NB4 (cell line): ENCODE measurements around the gene HOXC5.

ENCODE experiments used
- MYC ChIP-seq: IDR thresholded peaks from 2 replicates; pipeline ENCODE4 v1.6.1; 2011; ENCODE audit warnings: low read depth, low read length
- TF ChIP-seq, protein P1 (sequence below): IDR thresholded peaks from one replicate; pipeline ENCODE4 v1.5.1; 2012; ENCODE audit warnings: low read depth, low read length

- TF ChIP-seq, protein P1, sequence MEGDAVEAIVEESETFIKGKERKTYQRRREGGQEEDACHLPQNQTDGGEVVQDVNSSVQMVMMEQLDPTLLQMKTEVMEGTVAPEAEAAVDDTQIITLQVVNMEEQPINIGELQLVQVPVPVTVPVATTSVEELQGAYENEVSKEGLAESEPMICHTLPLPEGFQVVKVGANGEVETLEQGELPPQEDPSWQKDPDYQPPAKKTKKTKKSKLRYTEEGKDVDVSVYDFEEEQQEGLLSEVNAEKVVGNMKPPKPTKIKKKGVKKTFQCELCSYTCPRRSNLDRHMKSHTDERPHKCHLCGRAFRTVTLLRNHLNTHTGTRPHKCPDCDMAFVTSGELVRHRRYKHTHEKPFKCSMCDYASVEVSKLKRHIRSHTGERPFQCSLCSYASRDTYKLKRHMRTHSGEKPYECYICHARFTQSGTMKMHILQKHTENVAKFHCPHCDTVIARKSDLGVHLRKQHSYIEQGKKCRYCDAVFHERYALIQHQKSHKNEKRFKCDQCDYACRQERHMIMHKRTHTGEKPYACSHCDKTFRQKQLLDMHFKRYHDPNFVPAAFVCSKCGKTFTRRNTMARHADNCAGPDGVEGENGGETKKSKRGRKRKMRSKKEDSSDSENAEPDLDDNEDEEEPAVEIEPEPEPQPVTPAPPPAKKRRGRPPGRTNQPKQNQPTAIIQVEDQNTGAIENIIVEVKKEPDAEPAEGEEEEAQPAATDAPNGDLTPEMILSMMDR: no peak
- TF ChIP-seq MYC: no peak
Observed at GRCh38 chr12:54011665-54012532, 21.0 kb upstream of the HOXC5 start.
